HCT116 (cell line): ENCODE results near the gene GPR12. TPM values are rescaled to one million over a fixed set of nuclear protein-coding genes. Genes with fewer than 3 reads are reported as not detected.

ENCODE experiments used
- ATAC-seq: fragments of 200-7000 bp; cut with Tn5 transposase; 2 replicates; pipeline ENCODE4 v1.9.1; 2020; ENCODE audit warnings: mild to moderate bottlenecking, moderate library complexity
- BruUV-seq: library from RNA; stranded (reverse); fragments of 400-500 nt; replicated peaks from 2 replicates; lab custom pipeline; 2021; lab: Mats Ljungman, UMichigan
- CTCF ChIA-PET: fragments of 300-600 bp; sonication (Branson Sonifier 250); formaldehyde crosslinking; loops from one replicate; lab custom pipeline; 2021; ENCODE audit warnings: antibody characterized with exemption; lab: Charles Lee
- POLR2A ChIA-PET: fragments of 300-600, 350-600 bp; sonication (Branson Sonifier 250); formaldehyde crosslinking; loops from one replicate; lab custom pipeline; 2021; ENCODE audit warnings: antibody characterized with exemption; lab: Charles Lee
- RAD21 ChIA-PET, 2 experiments: fragments of 300-600 bp; sonication (Branson Sonifier 250); formaldehyde crosslinking; loops; one replicate each; lab custom pipeline; 2023; ENCODE audit warnings: low total read pairs in 2 of 2; ENCODE audit not compliant: uncharacterized antibody in 2 of 2, unreplicated experiment in 2 of 2, low non-redundant PET in 1 of 2; lab: Charles Lee
- DNase-seq: peaks from one replicate; pipeline ENCODE4 v3.0.0-alpha.2; 2010; ENCODE audit warnings: low read depth, low spot score
- H2AFZ ChIP-seq: fragments of 200-600 bp; shearing (Covaris generic), sonication (generic); 2 replicates; pipeline ENCODE4 v1.6.1; 2017; ENCODE audit warnings: low read depth, mixed run types, mixed read lengths, antibody characterized with exemption, low read length; ENCODE audit not compliant: poor library complexity, severe bottlenecking
- H3K27ac ChIP-seq: 2 replicates; pipeline ENCODE4 v1.5.1; 2012; ENCODE audit warnings: low read depth, low read length
- H3K27me3 ChIP-seq: fragments of 200-600 bp; sonication (generic); 2 replicates; pipeline ENCODE4 v1.6.1; 2016; ENCODE audit warnings: mixed run types, low read length, mixed read lengths; ENCODE audit not compliant: insufficient read depth
- H3K36me3 ChIP-seq, 2 experiments: fragments of 200-500 bp in 1 of 2; fragments of 200-600 bp in 1 of 2; sonication (Bioruptor generic) in 1 of 2; sonication (generic) in 1 of 2; 2 replicates each; pipeline versions ENCODE4 v1.5.1 to v1.6.1; 2014 to 2016; ENCODE audit warnings: low read length in 2 of 2, inconsistent platforms in 1 of 2, mixed read lengths in 1 of 2, mixed run types in 1 of 2; ENCODE audit not compliant: insufficient read depth in 2 of 2, control insufficient read depth in 1 of 2
- H3K4me1 ChIP-seq, 2 experiments: fragments of 200-600 bp in 1 of 2; sonication (generic) in 1 of 2; 2 replicates each; pipeline versions ENCODE4 v1.5.1 to v1.6.1; 2012 to 2017; ENCODE audit warnings: low read length in 2 of 2, inconsistent platforms in 1 of 2, mild to moderate bottlenecking in 1 of 2, mixed read lengths in 1 of 2, mixed run types in 1 of 2, moderate library complexity in 1 of 2; ENCODE audit not compliant: insufficient read depth in 2 of 2, control insufficient read depth in 1 of 2
- H3K4me2 ChIP-seq: fragments of 200-600 bp; sonication (generic); 2 replicates; pipeline ENCODE4 v1.6.1; 2017; ENCODE audit warnings: mixed run types, low read length, mixed read lengths
- H3K4me3 ChIP-seq, 2 experiments: fragments of 200-600 bp in 1 of 2; sonication (generic) in 1 of 2; replicated peaks in 1 of 2; 2 replicates each; pipeline ENCODE4 v1.5.1; 2011 to 2016; ENCODE audit warnings: low read length in 2 of 2, control low read depth in 1 of 2, low read depth in 1 of 2, mild to moderate bottlenecking in 1 of 2, mixed read lengths in 1 of 2, mixed run types in 1 of 2
- H3K79me2 ChIP-seq: fragments of 200-600 bp; sonication (generic); 2 replicates; pipeline ENCODE4 v1.6.1; 2017; ENCODE audit warnings: mild to moderate bottlenecking, mixed run types, low read length, moderate library complexity, mixed read lengths; ENCODE audit not compliant: insufficient read depth
- H3K9ac ChIP-seq: fragments of 200-600 bp; sonication (generic); 2 replicates; pipeline ENCODE4 v1.6.1; 2016; ENCODE audit warnings: low read length, mixed read lengths
- H3K9me2 ChIP-seq: fragments of 200-600 bp; sonication (generic), shearing (Covaris generic); 2 replicates; pipeline ENCODE4 v1.6.1; 2017; ENCODE audit warnings: mixed run types, mild to moderate bottlenecking, moderate library complexity; ENCODE audit not compliant: insufficient read depth
- H3K9me3 ChIP-seq, 2 experiments: fragments of 200-500 bp in 1 of 2; fragments of 200-600 bp in 1 of 2; sonication (Bioruptor generic) in 1 of 2; sonication (generic) in 1 of 2; 2 replicates each; pipeline ENCODE4 v1.6.1; 2014 to 2017; ENCODE audit warnings: low read length in 2 of 2, mixed read lengths in 2 of 2, inconsistent platforms in 1 of 2, low read depth in 1 of 2, mild to moderate bottlenecking in 1 of 2, mixed run types in 1 of 2, moderate library complexity in 1 of 2; ENCODE audit not compliant: control insufficient read depth in 1 of 2, insufficient read depth in 1 of 2
- H4K20me1 ChIP-seq: fragments of 200-600 bp; sonication (generic), shearing (Covaris generic); 2 replicates; pipeline ENCODE4 v1.6.1; 2017; ENCODE audit warnings: mixed run types, mild to moderate bottlenecking, moderate library complexity; ENCODE audit not compliant: insufficient read depth
- CBX3 ChIP-seq: IDR thresholded peaks from 2 replicates; pipeline ENCODE4 v1.6.1; 2012; ENCODE audit warnings: low read depth
- JUND ChIP-seq: IDR thresholded peaks from 2 replicates; pipeline ENCODE4 v1.6.1; 2012
- SRF ChIP-seq: IDR thresholded peaks from 2 replicates; pipeline ENCODE4 v1.6.1; 2012; ENCODE audit warnings: low read depth
- TCF7L2 ChIP-seq: IDR thresholded peaks from 2 replicates; pipeline ENCODE4 v1.7.0; 2011; ENCODE audit warnings: borderline replicate concordance, inconsistent platforms; ENCODE audit not compliant: insufficient read depth, insufficient read length; ENCODE audit errors: extremely low read depth
- intact Hi-C: fragments of 100-400 bp; cut with micrococcal nuclease; formaldehyde crosslinking; loops from 2 replicates; pipeline ENCODE4 v1.10.0; 2022
- total RNA-seq: library from RNA; stranded (reverse); gene quantifications from one replicate; pipeline ENCODE4 v1.2.1, GENCODE V29; 2021; ENCODE audit not compliant: unreplicated experiment
- TF ChIP-seq, protein P1 (sequence below): IDR thresholded peaks from 2 replicates; pipeline ENCODE4 v1.6.1; 2012; ENCODE audit warnings: low read depth

Gene GPR12
- total RNA-seq, 1 experiment from 2014 or later = not detected

DNA sequence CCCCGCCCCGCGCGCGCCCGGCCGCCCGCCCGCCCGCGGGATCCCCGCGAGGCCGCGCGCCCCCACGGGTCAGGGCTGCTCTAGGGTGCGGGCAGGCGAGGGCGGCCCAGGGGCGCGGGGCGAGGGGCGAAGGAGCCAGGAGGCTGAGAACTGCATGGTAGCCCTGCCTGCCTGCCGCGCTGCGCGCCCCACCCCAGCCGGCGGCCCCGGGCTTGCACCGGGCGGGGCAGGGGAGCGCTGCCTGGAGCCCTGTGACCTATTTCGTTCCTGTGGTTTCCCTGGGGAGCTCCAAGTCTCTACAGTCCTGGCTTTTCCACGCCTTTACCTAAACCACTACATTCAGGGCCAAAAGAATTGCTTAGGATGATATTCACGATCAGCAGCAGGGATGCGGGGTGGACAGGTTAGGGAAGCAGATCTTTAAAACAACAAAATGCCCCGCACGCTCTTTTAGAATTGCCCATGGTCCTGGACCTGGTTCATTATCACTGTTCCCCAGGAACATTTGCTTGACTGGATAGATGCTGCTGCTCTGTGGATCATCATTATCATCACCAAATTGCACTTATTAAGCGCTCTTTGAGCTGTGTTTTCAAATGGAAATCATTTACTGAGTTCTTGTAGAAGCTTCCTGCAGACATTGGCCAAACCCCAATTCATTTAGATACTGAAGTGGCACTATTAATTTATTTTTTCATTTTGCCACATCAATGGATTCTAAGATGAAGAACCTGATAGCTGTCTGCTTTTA lies 421 bp upstream of the GPR12 start:
- POLR2A ChIA-PET = no interaction called here

More for the DNA sequence above, 421 bp upstream of the GPR12 start:
- no peak for TF ChIP-seq CBX3
- no peak for TF ChIP-seq SRF
- no peak for TF ChIP-seq TCF7L2
- TF ChIP-seq, protein P1, sequence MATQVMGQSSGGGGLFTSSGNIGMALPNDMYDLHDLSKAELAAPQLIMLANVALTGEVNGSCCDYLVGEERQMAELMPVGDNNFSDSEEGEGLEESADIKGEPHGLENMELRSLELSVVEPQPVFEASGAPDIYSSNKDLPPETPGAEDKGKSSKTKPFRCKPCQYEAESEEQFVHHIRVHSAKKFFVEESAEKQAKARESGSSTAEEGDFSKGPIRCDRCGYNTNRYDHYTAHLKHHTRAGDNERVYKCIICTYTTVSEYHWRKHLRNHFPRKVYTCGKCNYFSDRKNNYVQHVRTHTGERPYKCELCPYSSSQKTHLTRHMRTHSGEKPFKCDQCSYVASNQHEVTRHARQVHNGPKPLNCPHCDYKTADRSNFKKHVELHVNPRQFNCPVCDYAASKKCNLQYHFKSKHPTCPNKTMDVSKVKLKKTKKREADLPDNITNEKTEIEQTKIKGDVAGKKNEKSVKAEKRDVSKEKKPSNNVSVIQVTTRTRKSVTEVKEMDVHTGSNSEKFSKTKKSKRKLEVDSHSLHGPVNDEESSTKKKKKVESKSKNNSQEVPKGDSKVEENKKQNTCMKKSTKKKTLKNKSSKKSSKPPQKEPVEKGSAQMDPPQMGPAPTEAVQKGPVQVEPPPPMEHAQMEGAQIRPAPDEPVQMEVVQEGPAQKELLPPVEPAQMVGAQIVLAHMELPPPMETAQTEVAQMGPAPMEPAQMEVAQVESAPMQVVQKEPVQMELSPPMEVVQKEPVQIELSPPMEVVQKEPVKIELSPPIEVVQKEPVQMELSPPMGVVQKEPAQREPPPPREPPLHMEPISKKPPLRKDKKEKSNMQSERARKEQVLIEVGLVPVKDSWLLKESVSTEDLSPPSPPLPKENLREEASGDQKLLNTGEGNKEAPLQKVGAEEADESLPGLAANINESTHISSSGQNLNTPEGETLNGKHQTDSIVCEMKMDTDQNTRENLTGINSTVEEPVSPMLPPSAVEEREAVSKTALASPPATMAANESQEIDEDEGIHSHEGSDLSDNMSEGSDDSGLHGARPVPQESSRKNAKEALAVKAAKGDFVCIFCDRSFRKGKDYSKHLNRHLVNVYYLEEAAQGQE = no peak
- TF ChIP-seq JUND = no peak
- H3K79me2 ChIP-seq = no peaks in the 10 kb centered on the region
- no peaks in the 10 kb centered on the region for H3K4me1 ChIP-seq
- H3K9me3 ChIP-seq = no peaks in the 10 kb centered on the region
- H3K4me3 ChIP-seq = no peak overlapping the region
- H2AFZ ChIP-seq = no peak overlapping the region
- ChIA-PET RAD21 (no interaction called here), CTCF (no interaction called here)
- intact Hi-C loops = no loop called here
- no TSS peak for BruUV-seq
- H3K4me2 ChIP-seq = no peak overlapping the region
- ATAC-seq (no peak), DNase-seq (no peak)
- H3K36me3 ChIP-seq = no peaks in the 10 kb centered on the region
- no peaks in the 10 kb centered on the region for H3K9me2 ChIP-seq
- H3K27ac ChIP-seq = no peak overlapping the region
- H3K27me3 ChIP-seq = peaks cover 72% of the 10 kb centered on the region
- no peaks in the 10 kb centered on the region for H4K20me1 ChIP-seq
- no peak overlapping the region for H3K9ac ChIP-seq
